Measurements from ENCODE around the gene NCOA7.
"Not testable (repeated sequence)": the region's sequence is repeated elsewhere in the genome, so short reads cannot be mapped to it uniquely, and the experiment has no call there.

NCOA7 gene

GRCh38 chr6:125846292-125847024, 55.7 kb downstream of the NCOA7 start:
- Histone ChIP-seq H3K27ac (no peak overlapping the region), H3K27me3 (no peaks in the 10 kb centered on the region), H3K4me3 (no peak overlapping the region), H3K4me1 (peaks cover 0 to 10% (median 2%) of the 10 kb centered on the region in 4 donors), H3K9me3 (no peaks in the 10 kb centered on the region), H3K36me3 (no peaks in the 10 kb centered on the region)
- no peak for DNase-seq
- intact Hi-C loops (cut with DNase I; ENCODE audit: low total_unique reads): no loop called here
- TF ChIP-seq CTCF (IDR thresholded peaks at IDR 0.05): no peak

GRCh38 chr6:125848286-125848685, 57.5 kb downstream of the NCOA7 start:
- H3K4me3 ChIP-seq; H3K27me3 ChIP-seq; DNase-seq; H3K9me3 ChIP-seq; H3K27ac ChIP-seq; H3K4me1 ChIP-seq; intact Hi-C loops (cut with DNase I; ENCODE audit: low total_unique reads); H3K36me3 ChIP-seq: not testable (repeated sequence)

- intact Hi-C loops (cut with DNase I; ENCODE audit: low total_unique reads): no loop called here
- DNase-seq: no peak
- Histone ChIP-seq H3K9me3 (no peaks in the 10 kb centered on the region), H3K27ac (no peak overlapping the region), H3K36me3 (no peaks in the 10 kb centered on the region), H3K4me1 (peaks cover 0 to 2% (median 0%) of the 10 kb centered on the region in 4 donors), H3K4me3 (no peak overlapping the region), H3K27me3 (no peaks in the 10 kb centered on the region)
- TF ChIP-seq CTCF (IDR thresholded peaks at IDR 0.05): no peak
Measured at GRCh38 chr6:125850361-125850760, 59.6 kb downstream of the NCOA7 start.

GRCh38 chr6:125852587-125852986, 61.8 kb downstream of the NCOA7 start:
- Histone ChIP-seq H3K27me3 (no peaks in the 10 kb centered on the region), H3K36me3 (peaks cover 0 to 15% (median 14%) of the 10 kb centered on the region in 3 donors), H3K9me3 (no peaks in the 10 kb centered on the region), H3K4me3 (no peak overlapping the region), H3K27ac (no peak overlapping the region), H3K4me1 (no peaks in the 10 kb centered on the region)
- TF ChIP-seq CTCF (IDR thresholded peaks at IDR 0.05): no peak
- no peak for DNase-seq
- intact Hi-C loops (cut with DNase I; ENCODE audit: low total_unique reads): no loop called here

GRCh38 chr6:125853168-125853567, 62.4 kb downstream of the NCOA7 start:
- no peaks in the 10 kb centered on the region for H3K4me1 ChIP-seq
- no peak overlapping the region for H3K27ac ChIP-seq
- H3K36me3 ChIP-seq: peaks cover 0 to 16% (median 15%) of the 10 kb centered on the region in 3 donors
- no peak overlapping the region for H3K4me3 ChIP-seq
- no peak for DNase-seq
- TF ChIP-seq CTCF (IDR thresholded peaks at IDR 0.05): no peak
- intact Hi-C loops (cut with DNase I; ENCODE audit: low total_unique reads): no loop called here
- no peaks in the 10 kb centered on the region for H3K9me3 ChIP-seq
- H3K27me3 ChIP-seq: no peaks in the 10 kb centered on the region

- intact Hi-C loops (cut with DNase I; ENCODE audit: low total_unique reads): no loop called here
- no peak overlapping the region for H3K4me3 ChIP-seq
- no peak overlapping the region for H3K27ac ChIP-seq
- H3K9me3 ChIP-seq: no peaks in the 10 kb centered on the region
- no peaks in the 10 kb centered on the region for H3K27me3 ChIP-seq
- H3K36me3 ChIP-seq: peaks cover 0 to 16% (median 15%) of the 10 kb centered on the region in 3 donors
- no peaks in the 10 kb centered on the region for H3K4me1 ChIP-seq
- TF ChIP-seq CTCF (IDR thresholded peaks at IDR 0.05): no peak
- DNase-seq: no peak
Measured at GRCh38 chr6:125853756-125854155, 63.0 kb downstream of the NCOA7 start.

Data from tibial artery (tissue), 4 donors.